Neuronal stem cell (in vitro differentiated cells): ENCODE measurements around the gene SLC10A3.
A peak's percentile ranks its signal among the peaks of the same experiment; 100 is the strongest.
"Not testable (repeated sequence)": the region's sequence is repeated elsewhere in the genome, so short reads cannot be mapped to it uniquely, and the experiment has no call there.

Experiments used
- DNase-seq: peaks from one replicate; pipeline ENCODE4 v3.0.0-alpha.2; 2013; ENCODE audit warnings: low spot score
- H2AFZ ChIP-seq: one replicate; pipeline ENCODE4 v1.6.1; 2013; ENCODE audit warnings: mild to moderate bottlenecking, low read length, inconsistent platforms
- H2AK5ac ChIP-seq: 2 replicates; pipeline ENCODE4 v1.6.1; 2013; ENCODE audit warnings: low read depth, mild to moderate bottlenecking, inconsistent platforms, low read length, moderate library complexity, mixed read lengths
- H2BK120ac ChIP-seq: 2 replicates; pipeline ENCODE4 v1.6.1; 2013; ENCODE audit warnings: low read depth, mild to moderate bottlenecking, inconsistent platforms, low read length, moderate library complexity, mixed read lengths
- H2BK12ac ChIP-seq: one replicate; pipeline ENCODE4 v1.6.1; 2013; ENCODE audit warnings: low read length, inconsistent platforms
- H2BK15ac ChIP-seq: 2 replicates; pipeline ENCODE4 v1.6.1; 2013; ENCODE audit warnings: mild to moderate bottlenecking, low read length, inconsistent platforms, mixed read lengths
- H2BK5ac ChIP-seq: one replicate; pipeline ENCODE4 v1.6.1; 2013; ENCODE audit warnings: inconsistent platforms, mild to moderate bottlenecking, low read length, moderate library complexity
- H3K14ac ChIP-seq: one replicate; pipeline ENCODE4 v1.6.1; 2013; ENCODE audit warnings: low read length, inconsistent platforms
- H3K18ac ChIP-seq: 2 replicates; pipeline ENCODE4 v1.6.1; 2013; ENCODE audit warnings: low read length, inconsistent platforms
- H3K23ac ChIP-seq: 2 replicates; pipeline ENCODE4 v1.6.1; 2013; ENCODE audit warnings: low read depth, mild to moderate bottlenecking, mixed read lengths, low read length, inconsistent platforms; ENCODE audit not compliant: poor library complexity
- H3K27ac ChIP-seq: replicated peaks from 3 replicates; pipeline ENCODE4 v1.5.1; 2013; ENCODE audit warnings: low read length, inconsistent platforms
- H3K27me3 ChIP-seq, 3 experiments: 2 replicates each; pipeline ENCODE4 v1.6.1; 2013; ENCODE audit warnings: low read length in 3 of 3, mild to moderate bottlenecking in 2 of 3, inconsistent platforms in 1 of 3, low read depth in 1 of 3, mixed read lengths in 1 of 3, moderate library complexity in 1 of 3; ENCODE audit not compliant: control insufficient read depth in 3 of 3, insufficient read depth in 3 of 3
- H3K36me3 ChIP-seq, 2 donors: replicated peaks in 1 of 2; 2 replicates each; pipeline ENCODE4 v1.6.1; 2013; ENCODE audit warnings: low read length in 2 of 2; ENCODE audit not compliant: control insufficient read depth in 2 of 2, insufficient read depth in 2 of 2
- H3K4ac ChIP-seq: 2 replicates; pipeline ENCODE4 v1.6.1; 2013; ENCODE audit warnings: inconsistent platforms, mild to moderate bottlenecking, low read length, moderate library complexity
- H3K4me1 ChIP-seq, 2 donors: 1 replicate in 1 of 2; 2 replicates in 1 of 2; pipeline ENCODE4 v1.6.1; 2013; ENCODE audit warnings: low read length in 2 of 2, low read depth in 1 of 2; ENCODE audit not compliant: control insufficient read depth in 2 of 2, insufficient read depth in 1 of 2
- H3K4me2 ChIP-seq: one replicate; pipeline ENCODE4 v1.6.1; 2013; ENCODE audit warnings: mild to moderate bottlenecking, low read length, inconsistent platforms; ENCODE audit not compliant: insufficient read depth, poor library complexity, severe bottlenecking
- H3K4me3 ChIP-seq, 2 donors: 2 replicates each; pipeline ENCODE4 v1.5.1; 2013; ENCODE audit warnings: low read length in 2 of 2, mild to moderate bottlenecking in 2 of 2, inconsistent platforms in 1 of 2, moderate library complexity in 1 of 2
- H3K79me1 ChIP-seq: one replicate; pipeline ENCODE4 v1.6.1; 2013; ENCODE audit warnings: low read depth, mild to moderate bottlenecking, inconsistent platforms, low read length, moderate library complexity
- H3K9ac ChIP-seq: one replicate; pipeline ENCODE4 v1.6.1; 2013; ENCODE audit warnings: mild to moderate bottlenecking, low read depth, low read length, inconsistent platforms; ENCODE audit not compliant: poor library complexity
- H3K9me3 ChIP-seq, 2 donors: replicated peaks in 1 of 2; 2 replicates each; pipeline versions ENCODE3 to v1.6.1; 2013; ENCODE audit warnings: low read length in 2 of 2, mild to moderate bottlenecking in 2 of 2, inconsistent platforms in 1 of 2, low read depth in 1 of 2, mixed read lengths in 1 of 2, moderate library complexity in 1 of 2; ENCODE audit not compliant: control insufficient read depth in 2 of 2, insufficient read depth in 1 of 2
- H4K8ac ChIP-seq: one replicate; pipeline ENCODE4 v1.6.1; 2013; ENCODE audit warnings: low read depth, mild to moderate bottlenecking, inconsistent platforms, low read length, moderate library complexity
- H4K91ac ChIP-seq: one replicate; pipeline ENCODE4 v1.6.1; 2013; ENCODE audit warnings: low read length, low read depth, mild to moderate bottlenecking, inconsistent platforms; ENCODE audit not compliant: poor library complexity
- WGBS, 2 donors: extraction: QIAGEN DNeasy Blood & Tissue Kit; methylation state at CpG; one replicate each; pipeline ENCODE4 v1.1.7; 2013; ENCODE audit warnings: missing lambda C conversion rate in 2 of 2, mixed read lengths in 1 of 2; ENCODE audit not compliant: insufficient read length in 2 of 2, insufficient replicate concordance in 1 of 2; ENCODE audit errors: extremely low coverage in 2 of 2; 5-methylcytosine and 5-hydroxymethylcytosine counted together

Gene SLC10A3

GRCh38 chrX:154496591-154497137 lies 6.2 kb upstream of the SLC10A3 start:
- not testable (repeated sequence) for H3K4me2 ChIP-seq, H2BK12ac ChIP-seq, H3K14ac ChIP-seq, H2AFZ ChIP-seq, H3K36me3 ChIP-seq, H3K4me3 ChIP-seq, H3K9ac ChIP-seq, H3K18ac ChIP-seq, H4K91ac ChIP-seq, H2BK120ac ChIP-seq, H3K9me3 ChIP-seq, H2AK5ac ChIP-seq, H3K27me3 ChIP-seq, H3K4me1 ChIP-seq, H4K8ac ChIP-seq, H3K79me1 ChIP-seq, H3K4ac ChIP-seq, H3K23ac ChIP-seq, H2BK15ac ChIP-seq, H3K27ac ChIP-seq, H2BK5ac ChIP-seq, DNase-seq
- WGBS, 2 donors, result no CpG with 5 or more reads among the region's 4 CpGs

GRCh38 chrX:154495472-154495922 lies 5.1 kb upstream of the SLC10A3 start:
- no peak overlapping the region for H2BK15ac ChIP-seq
- H2BK12ac ChIP-seq, result no peak overlapping the region
- no peak overlapping the region for H3K4ac ChIP-seq
- H4K8ac ChIP-seq, result no peak overlapping the region
- H2AK5ac ChIP-seq, result no peak overlapping the region
- no peaks in the 10 kb centered on the region for H3K36me3 ChIP-seq
- H3K9ac ChIP-seq, result no peak overlapping the region
- H2BK5ac ChIP-seq, result no peak overlapping the region
- no peak overlapping the region for H3K4me2 ChIP-seq
- no peak overlapping the region for H2AFZ ChIP-seq
- no peaks in the 10 kb centered on the region for H3K79me1 ChIP-seq
- no peak overlapping the region for H3K4me3 ChIP-seq
- no peaks in the 10 kb centered on the region for H3K9me3 ChIP-seq
- H4K91ac ChIP-seq, result no peak overlapping the region
- no peaks in the 10 kb centered on the region for H3K27me3 ChIP-seq
- no peak for DNase-seq
- no peak overlapping the region for H2BK120ac ChIP-seq
- H3K4me1 ChIP-seq, result no peaks in the 10 kb centered on the region
- no peak overlapping the region for H3K23ac ChIP-seq
- no peak overlapping the region for H3K14ac ChIP-seq
- no peak overlapping the region for H3K27ac ChIP-seq
- no CpG with 5 or more reads among the region's 6 CpGs for WGBS, 2 donors
- no peak overlapping the region for H3K18ac ChIP-seq

DNA sequence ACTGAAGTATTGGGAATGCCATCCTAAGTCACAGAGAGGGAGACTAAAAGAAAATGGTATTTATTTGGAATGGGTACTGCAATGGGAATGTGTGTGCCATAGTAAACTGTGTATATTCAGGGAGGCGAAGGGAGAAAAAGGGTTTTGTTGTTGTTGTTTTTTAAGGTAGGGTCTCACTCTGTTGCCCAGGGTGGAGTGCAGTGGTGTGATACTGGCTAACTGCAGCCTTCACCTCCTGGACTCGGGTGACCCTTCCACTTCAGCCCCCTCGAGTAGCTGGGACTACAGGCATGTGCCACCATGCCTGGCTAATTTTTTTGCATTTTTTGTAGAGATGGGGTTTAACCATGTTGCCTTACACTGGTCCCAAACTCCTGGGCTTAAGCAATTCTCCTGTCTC lies 4.3 kb upstream of the SLC10A3 start:
- no peaks in the 10 kb centered on the region for H3K36me3 ChIP-seq
- no peak overlapping the region for H3K18ac ChIP-seq
- H2BK15ac ChIP-seq, result no peak overlapping the region
- no peak overlapping the region for H3K9ac ChIP-seq
- H2BK5ac ChIP-seq, result no peak overlapping the region
- no CpG with 5 or more reads among the region's 3 CpGs for WGBS, 2 donors
- no peak overlapping the region for H3K14ac ChIP-seq
- H3K4me1 ChIP-seq, result peaks cover 0 to 1% of the 10 kb centered on the region in 2 donors
- no peaks in the 10 kb centered on the region for H3K27me3 ChIP-seq
- H3K23ac ChIP-seq, result no peak overlapping the region
- H3K4me3 ChIP-seq, result no peak overlapping the region
- H3K9me3 ChIP-seq, result no peaks in the 10 kb centered on the region
- no peak for DNase-seq
- no peak overlapping the region for H3K4ac ChIP-seq
- no peak overlapping the region for H4K91ac ChIP-seq
- H3K27ac ChIP-seq, result no peak overlapping the region
- H4K8ac ChIP-seq, result no peak overlapping the region
- H2AK5ac ChIP-seq, result no peak overlapping the region
- no peaks in the 10 kb centered on the region for H3K79me1 ChIP-seq
- no peak overlapping the region for H2BK12ac ChIP-seq
- no peak overlapping the region for H3K4me2 ChIP-seq
- H2AFZ ChIP-seq, result no peak overlapping the region
- H2BK120ac ChIP-seq, result no peak overlapping the region

DNA sequence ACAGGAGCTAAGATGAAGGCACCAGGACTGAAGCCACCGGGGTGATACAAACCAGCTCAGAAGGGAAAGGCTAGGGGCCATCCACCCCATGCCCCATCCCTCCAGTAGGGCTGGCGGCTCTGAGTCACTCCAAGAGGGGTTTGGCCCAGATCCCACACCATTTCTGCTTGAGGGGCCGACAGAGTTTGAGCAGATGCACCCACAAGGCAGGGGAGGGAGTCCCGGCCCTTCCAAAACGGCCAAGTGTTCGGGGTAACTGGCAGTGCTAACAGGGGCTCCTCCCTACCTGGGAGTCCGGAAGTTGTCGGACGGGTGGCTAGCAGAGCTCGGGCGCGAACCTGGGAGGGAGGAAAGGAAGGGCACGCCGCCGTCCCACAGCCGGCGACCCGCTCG lies 412 bp downstream of the SLC10A3 start:
- Histone ChIP-seq H3K4me1 (peaks cover 0 to 4% of the 10 kb centered on the region in 2 donors), H3K23ac (no peak overlapping the region), H3K14ac (no peak overlapping the region), H3K4me2 (peak overlapping the region; percentile 80), H2BK15ac (no peak overlapping the region), H2BK5ac (no peak overlapping the region), H3K36me3 (peaks cover under 1 to 8% of the 10 kb centered on the region in 2 donors), H2BK12ac (no peak overlapping the region), H3K18ac (peak overlapping the region; percentile 71), H2AFZ (peak overlapping the region; percentile 70), H3K79me1 (peaks cover 4% of the 10 kb centered on the region), H2BK120ac (no peak overlapping the region), H3K4ac (no peak overlapping the region), H3K27ac (no peak overlapping the region), H4K91ac (no peak overlapping the region), H2AK5ac (no peak overlapping the region), H3K9ac (peak overlapping the region; percentile 63), H3K27me3 (no peaks in the 10 kb centered on the region), H3K4me3 (peak overlapping the region; percentile 57 to 77), H4K8ac (no peak overlapping the region), H3K9me3 (no peaks in the 10 kb centered on the region)
- no peak for DNase-seq
- no CpG with 5 or more reads among the region's 19 CpGs for WGBS, 2 donors
